ENCODE measurements around the gene PRF1.
"Not testable (repeated sequence)": the region's sequence is repeated elsewhere in the genome, so short reads cannot be mapped to it uniquely, and the experiment has no call there.

Gene PRF1

GRCh38 chr10:70602665-70603448 is at the start of gene PRF1:
PRF1 (minus strand) TSS chr10:70602741; CDS start chr10:70600902, 1,839 bp downstream.
- peak; percentile 80 for DNase-seq (ENCODE audit: low spot score)

- no peak for DNase-seq (ENCODE audit: low spot score)
Measured at GRCh38 chr10:70651661-70652060, 49.1 kb upstream of the PRF1 start.

GRCh38 chr10:70650718-70651117 is 48.2 kb upstream of the PRF1 start:
- DNase-seq (ENCODE audit: low spot score), result no peak

DNA sequence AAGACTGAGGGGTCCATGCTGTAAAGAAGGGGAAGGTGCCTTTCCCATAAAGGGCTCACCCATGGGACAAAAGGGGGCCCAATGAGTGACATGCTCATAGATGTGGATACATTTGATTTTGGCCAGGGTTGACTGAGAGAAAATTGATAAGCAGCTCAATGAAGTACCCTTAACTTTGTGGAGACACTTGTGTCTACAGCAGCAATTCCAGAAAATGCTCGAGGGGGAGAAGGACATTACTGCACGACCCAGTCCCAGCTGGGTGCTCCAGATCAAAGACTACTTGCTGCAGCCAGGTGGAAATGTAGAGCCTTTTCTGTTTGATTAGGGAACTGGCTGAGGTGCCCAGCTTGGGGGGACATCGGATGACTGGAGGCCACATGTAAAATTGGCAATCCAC is 47.6 kb upstream of the PRF1 start:
- no peak for DNase-seq (ENCODE audit: low spot score)

- no peak for DNase-seq (ENCODE audit: low spot score)
Measured at GRCh38 chr10:70649526-70649925, 47.0 kb upstream of the PRF1 start.

GRCh38 chr10:70648427-70648826 is 45.9 kb upstream of the PRF1 start:
- no peak for DNase-seq (ENCODE audit: low spot score)

GRCh38 chr10:70647086-70647485 is 44.5 kb upstream of the PRF1 start:
- no peak for DNase-seq (ENCODE audit: low spot score)

GRCh38 chr10:70644959-70645358 is 42.4 kb upstream of the PRF1 start:
- DNase-seq (ENCODE audit: low spot score), result not testable (repeated sequence)

GRCh38 chr10:70643272-70643671 is 40.7 kb upstream of the PRF1 start:
- not testable (repeated sequence) for DNase-seq (ENCODE audit: low spot score)

- DNase-seq (ENCODE audit: low spot score), result not testable (repeated sequence)
Measured at GRCh38 chr10:70639640-70640383, 37.3 kb upstream of the PRF1 start.

DNA sequence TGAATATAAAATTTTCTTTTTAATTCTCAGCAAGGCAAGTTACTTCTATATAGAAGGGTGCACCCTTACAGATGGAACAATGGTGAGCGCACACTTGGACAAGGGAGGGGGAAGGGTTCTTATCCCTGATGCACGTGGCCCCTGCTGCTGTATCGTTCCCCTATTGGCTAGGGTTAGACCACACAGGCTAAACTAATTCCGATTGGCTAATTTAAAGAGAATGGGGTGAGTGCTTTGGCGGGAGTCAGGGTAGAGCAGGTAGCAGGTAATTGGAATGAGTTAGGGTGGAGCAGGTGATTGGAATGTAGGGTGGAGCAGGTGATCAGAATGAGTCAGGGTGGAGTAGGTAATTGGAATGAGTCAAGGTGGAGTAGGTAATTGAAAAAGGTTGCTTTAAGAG is 32.0 kb upstream of the PRF1 start:
- not testable (repeated sequence) for DNase-seq (ENCODE audit: low spot score)

- DNase-seq (ENCODE audit: low spot score), result no peak
Measured at GRCh38 chr10:70634011-70634410, 31.5 kb upstream of the PRF1 start.

DNA sequence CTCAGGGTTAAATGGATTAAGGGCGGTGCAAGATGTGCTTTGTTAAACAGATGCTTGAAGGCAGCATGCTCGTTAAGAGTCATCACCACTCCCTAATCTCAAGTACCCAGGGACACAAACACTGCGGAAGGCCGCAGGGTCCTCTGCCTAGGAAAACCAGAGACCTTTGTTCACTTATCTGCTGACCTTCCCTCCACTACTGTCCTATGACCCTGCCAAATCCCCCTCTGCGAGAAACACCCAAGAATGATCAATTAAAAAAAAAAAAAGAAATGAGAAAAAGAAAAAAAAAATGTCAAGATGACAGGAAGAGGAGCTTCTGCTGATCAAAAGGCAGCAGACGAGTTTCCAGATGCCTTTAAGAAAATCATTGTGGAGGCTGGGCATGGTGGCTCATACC is 29.2 kb upstream of the PRF1 start:
- DNase-seq (ENCODE audit: low spot score), result not testable (repeated sequence)

- no peak for DNase-seq (ENCODE audit: low spot score)
Measured at GRCh38 chr10:70629338-70629737, 26.8 kb upstream of the PRF1 start.

DNA sequence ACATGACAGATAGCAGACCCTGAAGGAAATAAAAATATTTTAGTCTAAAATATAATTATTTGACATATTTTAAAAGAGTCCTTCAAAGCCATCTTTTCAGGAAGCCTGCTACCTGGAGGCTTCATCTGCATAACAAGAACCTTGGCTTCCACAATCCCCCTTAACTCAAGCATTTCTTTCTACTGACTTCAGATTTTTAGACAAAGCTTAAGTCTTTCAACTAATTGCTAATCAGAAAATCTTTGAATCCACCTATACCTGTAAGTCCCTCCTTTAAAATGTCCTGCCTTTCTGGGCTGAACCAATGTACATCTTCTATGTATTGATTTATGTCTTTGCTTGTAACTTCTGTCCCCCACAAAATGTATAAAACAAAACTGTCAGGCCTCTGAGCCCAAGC is 23.5 kb upstream of the PRF1 start:
- DNase-seq (ENCODE audit: low spot score), result no peak

DNA sequence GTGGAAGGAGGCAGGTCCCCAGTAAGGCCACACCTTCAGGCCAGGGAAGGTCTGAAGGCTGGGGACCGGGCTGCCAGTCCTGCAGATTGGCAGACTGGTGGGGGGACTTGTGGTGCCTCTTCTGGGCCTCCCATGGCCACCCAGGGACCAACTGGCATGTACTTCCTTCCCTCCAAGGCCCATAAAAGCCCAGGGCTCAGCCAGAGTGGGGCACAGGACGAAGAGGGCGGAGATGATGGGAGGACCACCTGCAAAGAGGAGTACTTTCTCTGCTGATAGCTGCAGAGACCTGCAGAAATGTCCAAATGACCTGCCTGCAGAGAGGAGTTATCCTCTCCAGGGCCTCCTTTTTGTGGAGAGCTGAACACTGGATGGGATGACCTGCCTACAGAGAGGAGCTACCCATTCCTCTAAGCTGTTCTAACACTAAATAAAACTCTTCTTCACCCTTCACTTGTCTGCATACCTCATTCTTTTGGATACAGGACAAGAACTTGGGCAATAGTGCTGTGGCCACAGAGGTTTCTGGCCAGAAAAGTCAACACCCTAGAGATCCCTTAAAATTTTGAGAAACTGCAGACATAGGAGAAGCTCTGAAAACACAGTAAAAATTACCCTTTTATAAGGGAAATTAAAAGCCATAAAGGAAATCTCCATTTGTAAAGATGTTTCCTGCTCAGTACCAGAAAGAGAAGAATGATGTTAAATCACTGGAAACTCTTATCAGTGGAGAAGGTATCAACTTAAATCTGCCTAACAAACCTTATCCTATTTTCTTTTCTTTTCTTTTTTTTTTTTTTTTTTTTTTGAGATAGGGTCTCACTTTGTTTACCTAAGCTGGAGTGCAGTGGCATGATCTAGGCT is 20.7 kb upstream of the PRF1 start:
- DNase-seq (ENCODE audit: low spot score), result no peak

DNA sequence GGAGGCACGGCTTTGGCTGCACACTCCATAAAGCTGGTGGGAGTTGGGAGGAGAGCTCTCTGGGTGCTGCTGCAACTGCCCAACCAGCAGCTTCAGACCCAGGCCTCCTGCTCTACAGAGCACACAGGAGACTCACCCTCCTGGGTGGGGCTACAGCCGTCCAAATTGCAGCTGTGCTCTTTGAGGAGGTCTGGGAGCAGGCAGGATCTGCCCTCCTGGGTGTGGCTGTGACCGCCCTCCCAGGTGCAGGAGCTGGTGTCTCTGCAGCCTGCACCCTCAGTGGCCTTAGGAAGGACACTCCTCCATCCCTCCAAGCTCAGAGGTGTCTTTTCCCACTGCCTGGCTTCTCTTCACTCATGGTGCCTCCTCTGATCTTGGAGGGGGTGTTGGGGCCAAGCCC is 20.0 kb upstream of the PRF1 start:
- DNase-seq (ENCODE audit: low spot score), result no peak

- no peak for DNase-seq (ENCODE audit: low spot score)
Measured at GRCh38 chr10:70621503-70622078, 19.1 kb upstream of the PRF1 start.

GRCh38 chr10:70620020-70620289 is 17.4 kb upstream of the PRF1 start:
- DNase-seq (ENCODE audit: low spot score), result no peak

DNA sequence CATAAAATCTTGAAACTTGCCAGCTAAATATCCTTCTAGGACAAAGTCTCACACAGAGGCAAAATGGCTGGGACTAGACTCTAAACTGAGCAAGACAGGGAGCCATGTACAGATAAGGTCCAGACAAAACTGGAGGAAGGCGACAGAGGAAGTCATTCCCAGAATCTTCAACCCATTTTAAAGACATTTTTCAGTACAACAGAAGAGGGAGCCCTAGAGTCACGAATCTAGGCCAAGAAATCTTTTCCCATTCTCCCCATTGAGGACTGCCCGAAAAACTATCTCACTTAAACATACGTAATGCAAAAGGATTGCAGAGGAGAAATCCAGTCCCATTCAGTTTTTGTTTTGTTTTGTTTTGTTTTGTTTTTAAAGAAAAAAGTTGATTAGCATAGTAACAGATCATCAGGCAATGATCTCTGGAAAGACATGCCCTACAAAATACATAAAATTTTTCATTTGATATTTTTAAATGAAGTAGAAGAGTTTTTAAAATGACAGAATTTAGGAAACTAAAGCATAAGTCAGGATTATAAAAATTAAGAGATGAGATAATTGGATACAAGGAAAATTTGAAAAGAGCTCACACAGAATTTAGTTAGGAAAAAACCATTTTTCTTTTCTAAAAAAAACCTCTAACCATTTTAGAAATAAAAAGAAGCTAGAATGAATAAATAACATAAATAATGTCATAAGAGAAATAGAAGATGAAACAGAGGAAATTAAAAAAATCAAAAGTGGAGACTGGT is 16.9 kb upstream of the PRF1 start:
- DNase-seq (ENCODE audit: low spot score), result no peak

- no peak for DNase-seq (ENCODE audit: low spot score)
Measured at GRCh38 chr10:70618663-70619062, 16.1 kb upstream of the PRF1 start.

Data from CD4-positive, alpha-beta T cell treated with Interleukin-6 at 100 ng/mL for 8 hours (primary cell).